IPS DF 6.9 (cell line): ENCODE measurements around the gene WFDC6.

Experiments used
- DNase-seq: peaks from one replicate; pipeline ENCODE4 v3.0.0-alpha.2; 2013; ENCODE audit warnings: low read depth, low spot score
- H3K27ac ChIP-seq: one replicate; pipeline ENCODE4 v1.5.1; 2013; ENCODE audit warnings: low read length, control low read depth
- H3K27me3 ChIP-seq: 2 replicates; pipeline ENCODE4 v1.6.1; 2013; ENCODE audit warnings: mild to moderate bottlenecking, low read length; ENCODE audit not compliant: control insufficient read depth, insufficient read depth
- H3K36me3 ChIP-seq: 2 replicates; pipeline ENCODE4 v1.6.1; 2013; ENCODE audit warnings: low read length; ENCODE audit not compliant: control insufficient read depth, insufficient read depth
- H3K4me1 ChIP-seq: 2 replicates; pipeline ENCODE4 v1.6.1; 2013; ENCODE audit warnings: low read length; ENCODE audit not compliant: control insufficient read depth, insufficient read depth
- H3K4me3 ChIP-seq: 2 replicates; pipeline ENCODE4 v1.5.1; 2013; ENCODE audit warnings: mild to moderate bottlenecking, low read length
- H3K9me3 ChIP-seq: 2 replicates; pipeline ENCODE4 v1.6.1; 2013; ENCODE audit warnings: low read length, inconsistent platforms; ENCODE audit not compliant: control insufficient read depth, insufficient read depth
- WGBS: extraction: QIAGEN DNeasy Blood & Tissue Kit; methylation state at CpG from one replicate; pipeline ENCODE4 v1.1.7; 2013; ENCODE audit warnings: mixed read lengths, missing lambda C conversion rate; ENCODE audit not compliant: insufficient read length, insufficient coverage; 5-methylcytosine and 5-hydroxymethylcytosine counted together

Gene WFDC6

GRCh38 chr20:45501600-45501999 is 37.7 kb downstream of the WFDC6 start:
- no peak for DNase-seq
- Histone ChIP-seq H3K27ac (no peak overlapping the region), H3K9me3 (no peaks in the 10 kb centered on the region), H3K4me3 (no peak overlapping the region), H3K27me3 (no peaks in the 10 kb centered on the region), H3K4me1 (no peaks in the 10 kb centered on the region), H3K36me3 (no peaks in the 10 kb centered on the region)
- no CpG with 5 or more reads among the region's 1 CpG for WGBS

GRCh38 chr20:45500022-45500421 is 39.3 kb downstream of the WFDC6 start:
- no peaks in the 10 kb centered on the region for H3K9me3 ChIP-seq
- H3K4me3 ChIP-seq, result no peak overlapping the region
- H3K27me3 ChIP-seq, result no peaks in the 10 kb centered on the region
- no CpG with 5 or more reads among the region's 6 CpGs for WGBS
- DNase-seq, result no peak
- H3K36me3 ChIP-seq, result no peaks in the 10 kb centered on the region
- no peaks in the 10 kb centered on the region for H3K4me1 ChIP-seq
- no peak overlapping the region for H3K27ac ChIP-seq

GRCh38 chr20:45497971-45498494 is 41.2 kb downstream of the WFDC6 start:
- no peaks in the 10 kb centered on the region for H3K4me1 ChIP-seq
- H3K36me3 ChIP-seq, result no peaks in the 10 kb centered on the region
- no peak for DNase-seq
- H3K4me3 ChIP-seq, result no peak overlapping the region
- H3K9me3 ChIP-seq, result no peaks in the 10 kb centered on the region
- H3K27me3 ChIP-seq, result no peaks in the 10 kb centered on the region
- WGBS, result no CpG with 5 or more reads among the region's 3 CpGs
- no peak overlapping the region for H3K27ac ChIP-seq

GRCh38 chr20:45496166-45496565 is 43.1 kb downstream of the WFDC6 start:
- no peaks in the 10 kb centered on the region for H3K4me1 ChIP-seq
- DNase-seq, result no peak
- H3K36me3 ChIP-seq, result no peaks in the 10 kb centered on the region
- no peak overlapping the region for H3K4me3 ChIP-seq
- H3K27me3 ChIP-seq, result no peaks in the 10 kb centered on the region
- H3K27ac ChIP-seq, result no peak overlapping the region
- H3K9me3 ChIP-seq, result no peaks in the 10 kb centered on the region
- no CpG with 5 or more reads among the region's 3 CpGs for WGBS

- no peaks in the 10 kb centered on the region for H3K27me3 ChIP-seq
- no peak for DNase-seq
- no peaks in the 10 kb centered on the region for H3K9me3 ChIP-seq
- no peaks in the 10 kb centered on the region for H3K36me3 ChIP-seq
- H3K27ac ChIP-seq, result no peak overlapping the region
- no peaks in the 10 kb centered on the region for H3K4me1 ChIP-seq
- no CpG with 5 or more reads among the region's 1 CpG for WGBS
- no peak overlapping the region for H3K4me3 ChIP-seq
These were observed 43.8 kb downstream of the WFDC6 start for GRCh38 chr20:45495501-45495941.

GRCh38 chr20:45489083-45489531 is 50.2 kb downstream of the WFDC6 start:
- WGBS, result no CpG with 5 or more reads among the region's 1 CpG
- Histone ChIP-seq H3K27me3 (no peaks in the 10 kb centered on the region), H3K4me3 (no peak overlapping the region), H3K9me3 (no peaks in the 10 kb centered on the region; the same call in 1 of the 2 replicates), H3K27ac (no peak overlapping the region), H3K36me3 (no peaks in the 10 kb centered on the region), H3K4me1 (no peaks in the 10 kb centered on the region; the same call in 1 of the 2 replicates)
- no peak for DNase-seq

- no CpG with 5 or more reads among the region's 20 CpGs for WGBS
- no peaks in the 10 kb centered on the region for H3K36me3 ChIP-seq
- H3K9me3 ChIP-seq, result no peaks in the 10 kb centered on the region; the same call in 1 of the 2 replicates
- no peaks in the 10 kb centered on the region; the same call in 1 of the 2 replicates for H3K4me1 ChIP-seq
- no peak overlapping the region for H3K27ac ChIP-seq
- no peaks in the 10 kb centered on the region for H3K27me3 ChIP-seq
- DNase-seq, result no peak
- H3K4me3 ChIP-seq, result peak overlapping the region; percentile 35; the same call in 1 of the 2 replicates
These were observed 52.0 kb downstream of the WFDC6 start for GRCh38 chr20:45487231-45487635.

GRCh38 chr20:45485388-45485787 is 53.9 kb downstream of the WFDC6 start:
- WGBS, result no CpG with 5 or more reads among the region's 4 CpGs
- Histone ChIP-seq H3K4me3 (no peak overlapping the region), H3K4me1 (no peaks in the 10 kb centered on the region; the same call in 1 of the 2 replicates), H3K27ac (no peak overlapping the region), H3K27me3 (no peaks in the 10 kb centered on the region), H3K9me3 (no peaks in the 10 kb centered on the region; the same call in 1 of the 2 replicates), H3K36me3 (no peaks in the 10 kb centered on the region)
- no peak for DNase-seq

- no CpG with 5 or more reads among the region's 6 CpGs for WGBS
- Histone ChIP-seq H3K27ac (no peak overlapping the region), H3K27me3 (no peaks in the 10 kb centered on the region), H3K4me1 (no peaks in the 10 kb centered on the region; the same call in 1 of the 2 replicates), H3K9me3 (no peaks in the 10 kb centered on the region; the same call in 1 of the 2 replicates), H3K36me3 (no peaks in the 10 kb centered on the region), H3K4me3 (no peak overlapping the region)
- no peak for DNase-seq
These were observed 54.6 kb downstream of the WFDC6 start for GRCh38 chr20:45484676-45485075.
